GM21737 (cell line): ENCODE data around the gene DLX4.

Source experiments
- ATAC-seq: cut with Tn5 transposase; IDR thresholded peaks from one replicate; pipeline ENCODE4 v1.9.1; 2021; ENCODE audit warnings: mild to moderate bottlenecking, moderate library complexity; ENCODE audit not compliant: unreplicated experiment

Gene DLX4

DNA sequence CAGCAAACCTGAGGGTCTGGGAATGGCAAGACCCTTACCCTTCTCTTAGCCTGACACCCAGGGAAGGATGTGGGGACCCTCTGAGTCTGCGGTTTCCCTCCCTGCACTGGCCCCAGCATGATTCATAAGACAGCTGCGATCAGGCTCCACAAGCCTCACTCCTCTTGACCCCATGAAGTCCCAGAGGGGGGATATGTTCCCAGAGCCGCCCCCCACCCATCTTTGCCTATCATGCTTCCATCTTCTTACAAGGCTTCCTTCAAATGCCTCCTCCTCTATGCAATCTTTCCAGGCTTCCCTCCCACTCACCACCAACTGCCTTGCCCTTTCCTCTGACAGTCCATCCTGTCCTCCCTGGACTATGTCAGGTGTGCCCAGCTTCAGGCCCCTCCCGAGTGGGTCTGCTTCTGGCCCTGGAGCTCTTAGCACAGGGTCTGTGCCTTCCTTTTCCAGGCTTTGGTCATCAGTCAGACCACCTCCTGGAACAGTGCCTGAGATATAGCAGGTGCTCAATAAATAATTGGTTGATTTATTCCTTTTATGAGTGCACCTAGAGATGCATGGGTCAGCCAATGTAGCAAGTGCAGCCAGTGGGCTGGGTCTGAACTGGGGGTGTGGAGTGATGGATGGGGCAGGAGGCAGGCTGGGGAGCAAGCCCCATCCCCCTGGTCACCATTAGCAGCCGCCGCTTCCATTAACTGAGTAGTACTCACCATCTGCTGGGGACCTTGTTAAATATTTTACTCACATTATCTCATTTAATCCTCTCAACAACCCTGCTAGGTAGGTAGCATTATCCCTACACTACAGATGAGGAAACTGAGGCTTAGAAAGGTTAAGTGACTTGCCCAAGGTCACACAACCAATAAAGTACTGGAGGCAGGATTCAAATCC is 17.7 kb downstream of the DLX4 start:
- no peak for ATAC-seq

DNA sequence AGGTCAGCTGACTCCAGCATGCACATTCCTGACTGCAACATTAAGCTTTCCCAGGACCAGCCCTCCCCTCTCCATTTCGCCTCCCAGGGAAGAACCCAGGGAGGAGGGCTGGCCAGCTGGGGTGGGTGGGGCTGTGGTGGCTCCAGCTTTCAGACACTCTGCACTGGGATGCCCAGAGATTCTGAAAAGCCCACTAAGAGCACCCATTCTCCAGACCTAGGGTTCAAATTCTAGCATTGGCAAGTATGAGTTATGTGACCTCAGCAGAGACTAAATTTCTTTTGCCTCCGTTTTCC is 18.2 kb downstream of the DLX4 start:
- ATAC-seq = no peak

- no peak for ATAC-seq
Measured at GRCh38 chr17:49987681-49988441, 18.9 kb downstream of the DLX4 start.

DNA sequence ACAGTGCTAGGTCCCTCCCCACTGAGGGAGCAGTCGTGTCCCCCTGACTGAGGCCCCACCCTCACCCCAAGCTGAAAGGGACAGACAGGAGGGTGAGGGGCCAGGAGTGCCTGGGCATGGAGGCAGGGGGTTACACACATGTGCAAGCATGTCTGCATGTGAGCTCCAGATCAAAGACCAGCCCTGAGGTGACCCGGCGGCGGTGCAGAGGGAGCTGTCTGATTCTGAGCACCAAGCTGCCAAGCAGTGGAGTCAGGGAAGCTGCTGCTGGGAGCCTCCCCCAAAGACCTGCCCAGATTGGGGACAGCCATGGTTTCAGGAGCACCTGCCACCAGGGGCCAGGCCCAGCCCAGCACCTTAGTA is 20.5 kb downstream of the DLX4 start:
- ATAC-seq = no peak

GRCh38 chr17:49990331-49990730 is 21.3 kb downstream of the DLX4 start:
- ATAC-seq = no peak

DNA sequence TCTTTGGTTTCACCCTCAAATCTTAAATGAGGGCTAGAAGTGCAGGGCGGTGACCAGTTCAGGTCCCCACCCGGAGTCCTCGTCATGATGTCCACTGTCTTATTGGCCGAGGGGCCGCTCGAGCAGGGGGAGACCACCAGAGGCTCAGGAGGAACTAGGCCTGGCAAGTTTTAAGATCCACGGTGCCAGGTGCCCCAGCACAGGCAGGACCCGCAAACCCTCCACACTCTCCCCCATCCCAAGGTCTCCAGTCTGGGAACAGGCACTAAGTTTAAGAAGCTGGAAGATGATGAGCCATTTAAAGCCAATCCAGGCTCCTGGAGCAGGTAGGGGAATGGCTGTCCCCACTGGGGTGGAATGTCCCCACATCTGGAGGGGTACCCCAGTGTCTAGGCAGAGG is 21.9 kb downstream of the DLX4 start:
- ATAC-seq = no peak

- ATAC-seq = no peak
Measured at GRCh38 chr17:49991409-49991808, 22.4 kb downstream of the DLX4 start.

DNA sequence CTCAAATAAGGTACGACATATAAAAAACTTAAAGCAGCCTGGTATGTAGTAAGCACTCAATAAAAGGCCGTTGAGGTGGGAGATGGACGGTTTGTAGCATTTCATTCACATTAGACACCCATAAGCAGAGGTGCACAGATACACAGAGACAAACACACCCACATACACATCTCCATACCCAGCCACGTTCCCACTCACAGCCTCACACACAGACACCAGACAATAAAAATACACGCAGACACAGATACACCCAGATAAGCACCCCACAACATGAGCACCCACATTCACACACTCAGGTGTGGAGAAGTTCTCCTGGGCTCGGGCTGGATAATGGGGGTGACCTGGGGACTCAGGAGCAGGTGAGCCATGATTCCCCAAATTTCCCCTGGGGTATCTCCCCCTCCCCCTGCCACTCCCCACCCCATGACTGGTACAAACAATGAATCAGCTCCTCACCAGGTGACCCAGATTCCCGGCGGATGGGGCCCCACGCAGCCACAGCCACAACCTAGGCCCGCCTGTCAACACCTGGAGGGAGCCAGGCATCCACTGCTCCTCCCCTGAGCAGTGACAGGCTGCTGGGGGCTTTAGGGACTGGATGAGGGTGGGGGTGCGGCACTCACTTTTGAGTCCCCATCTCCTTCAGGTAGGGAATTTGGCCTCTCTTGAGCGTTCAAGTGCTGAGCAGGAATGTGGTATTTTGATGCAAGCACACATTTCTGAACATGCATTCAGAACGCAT is 23.4 kb downstream of the DLX4 start:
- no peak for ATAC-seq

GRCh38 chr17:49992933-49993422 is 24.0 kb downstream of the DLX4 start:
- ATAC-seq = no peak

- ATAC-seq = no peak
Measured at GRCh38 chr17:49993423-49994060, 24.6 kb downstream of the DLX4 start.

DNA sequence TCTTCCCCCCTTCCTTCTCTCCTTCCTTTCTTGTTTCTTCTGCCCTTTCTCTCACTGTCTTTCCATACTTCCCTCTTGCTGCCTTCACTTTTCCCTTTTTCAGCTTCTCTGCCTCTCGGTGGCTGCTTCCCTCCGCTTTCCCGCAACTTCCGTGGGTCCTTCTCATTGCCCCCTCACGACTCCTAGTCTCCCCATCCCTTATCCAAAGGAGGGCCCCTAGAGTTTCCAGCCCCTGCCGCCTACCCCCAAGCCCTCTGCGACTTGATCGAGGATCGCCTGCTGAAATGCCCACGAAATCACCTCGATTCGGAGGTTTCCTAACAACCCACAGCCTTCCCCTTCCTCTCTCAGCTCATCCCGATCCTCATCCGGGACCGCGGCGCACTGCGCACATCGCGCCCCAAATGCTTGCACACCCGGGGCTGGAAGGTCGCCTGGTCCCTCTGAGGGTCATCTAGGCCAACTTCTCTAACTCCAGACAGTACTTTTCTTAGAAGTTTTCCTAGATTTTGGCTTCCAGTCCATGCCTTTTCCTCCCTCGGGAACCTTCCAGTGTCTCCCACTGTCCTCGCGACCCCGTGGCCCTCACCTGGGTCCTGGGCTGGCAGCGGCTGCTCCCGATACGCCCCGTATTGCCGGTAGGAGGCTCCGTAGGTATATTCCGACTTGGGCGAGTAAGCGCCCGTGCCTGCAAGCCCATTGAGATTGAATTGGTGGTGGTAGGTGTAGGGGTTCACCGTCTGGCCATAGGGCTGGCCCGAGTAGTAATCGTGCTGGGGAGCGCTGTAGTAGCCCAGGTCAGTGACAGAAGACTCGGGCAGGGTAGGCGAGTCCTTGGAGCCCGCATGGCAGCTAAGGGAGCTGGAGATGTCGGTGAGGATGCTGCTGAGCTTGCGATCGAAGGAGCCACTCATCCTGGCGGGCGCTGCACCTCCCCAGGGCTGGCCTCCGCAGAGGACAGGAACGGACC is 25.4 kb downstream of the DLX4 start:
- ATAC-seq = no peak

GRCh38 chr17:49995055-49995738 is 26.2 kb downstream of the DLX4 start, which contains the start of gene DLX3:
Gene DLX3 (minus strand): TSS chr17:49995224. CDS start chr17:49994998, 226 bp downstream.
- no peak for ATAC-seq

- no peak for ATAC-seq
Measured at GRCh38 chr17:49996121-49996494, 27.1 kb downstream of the DLX4 start.

- no peak for ATAC-seq
Measured at GRCh38 chr17:49996495-49997300, 27.7 kb downstream of the DLX4 start.

DNA sequence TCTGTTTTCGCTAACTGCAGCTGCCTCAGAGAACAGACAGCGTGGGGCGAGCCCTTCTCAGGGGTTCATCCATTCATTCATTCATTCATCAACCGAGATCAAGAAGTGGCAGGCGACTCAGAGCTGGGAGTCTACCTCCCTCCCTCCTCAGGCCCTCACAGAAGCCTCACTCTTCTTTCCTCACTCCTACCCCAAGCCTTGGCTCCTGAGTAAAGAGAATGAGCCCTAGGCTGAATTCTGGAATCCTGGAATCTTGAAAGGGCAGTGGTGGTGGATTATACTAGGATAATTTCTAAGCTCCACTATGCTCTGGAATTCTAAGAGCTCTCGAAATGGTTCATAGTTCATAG is 28.3 kb downstream of the DLX4 start:
- no peak for ATAC-seq

GRCh38 chr17:49997773-49998703 is 29.0 kb downstream of the DLX4 start:
- ATAC-seq = peak; percentile 64

DNA sequence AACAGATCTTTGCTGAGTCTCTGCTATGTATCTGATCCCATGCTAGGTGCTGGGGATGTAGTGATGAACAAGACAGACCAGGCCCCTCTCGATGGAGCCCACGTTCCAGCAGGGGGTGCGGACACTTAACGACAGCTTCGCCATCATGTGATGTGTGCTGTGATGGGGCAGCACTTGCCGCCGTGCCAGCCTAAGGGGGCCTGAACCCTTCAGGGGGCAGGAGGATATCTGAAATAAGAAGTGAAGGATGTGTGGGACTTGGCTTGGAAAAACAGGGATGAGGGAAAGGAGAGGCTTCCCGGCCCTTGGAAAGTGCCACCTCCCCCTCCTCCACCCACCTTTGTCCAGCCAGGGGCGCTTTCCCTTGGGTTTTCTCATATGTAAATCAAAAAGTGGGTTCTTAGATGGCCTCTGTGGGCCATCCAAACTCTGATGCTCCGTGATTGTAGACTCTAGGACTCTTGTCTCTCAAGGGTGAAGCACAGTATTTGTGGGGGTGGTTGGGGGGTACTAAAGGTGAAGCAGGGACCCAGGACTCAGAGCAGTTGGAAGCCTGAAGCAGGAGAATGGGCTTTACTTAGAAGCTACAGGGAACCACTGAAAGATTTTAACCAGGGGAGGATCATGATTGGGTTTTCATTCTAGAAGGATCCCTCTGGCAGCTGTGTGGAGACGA is 30.0 kb downstream of the DLX4 start:
- ATAC-seq = no peak
